Measurements from ENCODE around the gene WNT8B. TPM values are rescaled to one million over a fixed set of nuclear protein-coding genes. Genes with fewer than 3 reads are reported as not detected.

WNT8B gene
- total RNA-seq, 1 donor from 2014 or later: not detected

GRCh38 chr10:100436255-100436654, 26.6 kb upstream of the WNT8B start:
- Histone ChIP-seq H3K27me3 (ENCODE audit: control insufficient read depth, insufficient read depth, low read length) (no peaks in the 10 kb centered on the region), H3K4me3 (ENCODE audit: low read depth, low read length) (no peak overlapping the region), H3K36me3 (ENCODE audit: control insufficient read depth, insufficient read depth, low read length) (no peaks in the 10 kb centered on the region)
- FAIRE-seq (no peak), DNase-seq (ENCODE audit: low read depth) (no peak)
- TF ChIP-seq CTCF (IDR thresholded peaks at IDR 0.05; ENCODE audit: insufficient read depth, low read length, severe bottlenecking): no peak

- DNase-seq (ENCODE audit: low read depth): no peak
- H3K36me3 ChIP-seq (ENCODE audit: control insufficient read depth, insufficient read depth, low read length): no peaks in the 10 kb centered on the region
- H3K4me3 ChIP-seq (ENCODE audit: low read depth, low read length): no peak overlapping the region
- H3K27me3 ChIP-seq (ENCODE audit: control insufficient read depth, insufficient read depth, low read length): no peaks in the 10 kb centered on the region
- FAIRE-seq: no peak
- TF ChIP-seq CTCF (IDR thresholded peaks at IDR 0.05; ENCODE audit: insufficient read depth, low read length, severe bottlenecking): no peak
These were observed 24.0 kb upstream of the WNT8B start for GRCh38 chr10:100438674-100439315.

- no peak for FAIRE-seq
These were observed 20.3 kb upstream of the WNT8B start for GRCh38 chr10:100442548-100442947.

GRCh38 chr10:100446130-100446761, 16.6 kb upstream of the WNT8B start:
- no peak for TF ChIP-seq CTCF (IDR thresholded peaks at IDR 0.05; ENCODE audit: insufficient read depth, low read length, severe bottlenecking)

More at GRCh38 chr10:100442548-100442947, 20.3 kb upstream of the WNT8B start:
- no peak for TF ChIP-seq CTCF (IDR thresholded peaks at IDR 0.05; ENCODE audit: insufficient read depth, low read length, severe bottlenecking)
- H3K36me3 ChIP-seq (ENCODE audit: control insufficient read depth, insufficient read depth, low read length): no peaks in the 10 kb centered on the region
- no peak for DNase-seq (ENCODE audit: low read depth)
- no peaks in the 10 kb centered on the region for H3K27me3 ChIP-seq (ENCODE audit: control insufficient read depth, insufficient read depth, low read length)
- H3K4me3 ChIP-seq (ENCODE audit: low read depth, low read length): no peak overlapping the region

GRCh38 chr10:100447663-100448062, 15.1 kb upstream of the WNT8B start:
- Histone ChIP-seq H3K36me3 (ENCODE audit: control insufficient read depth, insufficient read depth, low read length) (no peaks in the 10 kb centered on the region), H3K27me3 (ENCODE audit: control insufficient read depth, insufficient read depth, low read length) (no peaks in the 10 kb centered on the region), H3K4me3 (ENCODE audit: low read depth, low read length) (no peak overlapping the region)
- DNase-seq (ENCODE audit: low read depth) (no peak), FAIRE-seq (no peak)
- no peak for TF ChIP-seq CTCF (IDR thresholded peaks at IDR 0.05; ENCODE audit: insufficient read depth, low read length, severe bottlenecking)

More at GRCh38 chr10:100446130-100446761, 16.6 kb upstream of the WNT8B start:
- FAIRE-seq (no peak), DNase-seq (ENCODE audit: low read depth) (no peak)
- Histone ChIP-seq H3K36me3 (ENCODE audit: control insufficient read depth, insufficient read depth, low read length) (no peaks in the 10 kb centered on the region), H3K27me3 (ENCODE audit: control insufficient read depth, insufficient read depth, low read length) (no peaks in the 10 kb centered on the region), H3K4me3 (ENCODE audit: low read depth, low read length) (no peak overlapping the region)

Measured in bronchial epithelial cell (primary cell).